ENCODE measurements around the gene ASIC4. TPM values are rescaled to one million over a fixed set of nuclear protein-coding genes. Genes with fewer than 3 reads are reported as not detected.

ASIC4 gene
- total and polyA plus RNA-seq, 9 of the 15 experiments (the other 6 are each of a cell fraction or from before 2014, with no cell fraction given) = 0.07 to 19.2 (median 4.8) TPM

GRCh38 chr2:219541611-219542180 lies 27.4 kb downstream of the ASIC4 start (continued):
- TF ChIP-seq ZBTB12 (CRISPR knock-in tag; IDR thresholded peaks at IDR 0.05) (no peak), MCM7 (IDR thresholded peaks at IDR 0.05) (no peak), ZNF134 (CRISPR knock-in tag; conservative IDR thresholded peaks at IDR 0.05) (no peak), TFAP4 (CRISPR knock-in tag; IDR thresholded peaks at IDR 0.05; ENCODE audit: borderline replicate concordance) (peak; percentile 84), HNRNPL (IDR thresholded peaks at IDR 0.05; ENCODE audit: low read depth, low read length) (peak; percentile 91), FOXJ3 (CRISPR knock-in tag; IDR thresholded peaks at IDR 0.05) (no peak), RUNX1 (IDR thresholded peaks at IDR 0.05; ENCODE audit: low read depth) (no peak), ETS1 (conservative IDR thresholded peaks at IDR 0.05; ENCODE audit: control insufficient read depth, low read depth, low read length) (peak; percentile 72; the same call in 1 of the 2 replicates), SPI1 (IDR thresholded peaks at IDR 0.05; ENCODE audit: borderline replicate concordance, low read depth, low read length) (no peak), ZBTB2 (IDR thresholded peaks at IDR 0.05) (peak; percentile 23; the same call in 1 of the 2 replicates), ZBTB17 (CRISPR knock-in tag; IDR thresholded peaks at IDR 0.05) (peak; percentile 61; the same call in 1 of the 2 replicates), CCNT2 (IDR thresholded peaks at IDR 0.05; ENCODE audit: borderline replicate concordance, extremely low read depth, insufficient read length, low read depth, low read length) (peak; percentile 45), CREB5 (CRISPR knock-in tag; IDR thresholded peaks at IDR 0.05) (no peak), FOXK1 (CRISPR knock-in tag; IDR thresholded peaks at IDR 0.05; ENCODE audit: borderline replicate concordance) (peak; percentile 84; the same call in 1 of the 2 replicates), CTBP1 (IDR thresholded peaks at IDR 0.05; ENCODE audit: borderline replicate concordance) (peak; percentile 89; the same call in 1 of the 2 replicates), ZBTB43 (CRISPR knock-in tag; IDR thresholded peaks at IDR 0.05) (0 out of 2 replicates have a peak, but pooled peaks have one; percentile 45), ZNF384 (IDR thresholded peaks at IDR 0.05; ENCODE audit: low read depth, low read length) (no peak), CBX5 (IDR thresholded peaks at IDR 0.05; ENCODE audit: borderline replicate concordance, low read depth) (0 out of 2 replicates have a peak, but pooled peaks have one; percentile 39), TEAD4 (IDR thresholded peaks at IDR 0.05; ENCODE audit: low read length) (no peak), TEAD4 (CRISPR knock-in tag; IDR thresholded peaks at IDR 0.05; ENCODE audit: borderline replicate concordance) (peak; percentile 51; the same call in 1 of the 2 replicates), L3MBTL2 (IDR thresholded peaks at IDR 0.05) (peak; percentile 80; the same call in 1 of the 2 replicates)

Data from K562 (cell line).